Measurements from ENCODE around the gene BRF1.

DNA sequence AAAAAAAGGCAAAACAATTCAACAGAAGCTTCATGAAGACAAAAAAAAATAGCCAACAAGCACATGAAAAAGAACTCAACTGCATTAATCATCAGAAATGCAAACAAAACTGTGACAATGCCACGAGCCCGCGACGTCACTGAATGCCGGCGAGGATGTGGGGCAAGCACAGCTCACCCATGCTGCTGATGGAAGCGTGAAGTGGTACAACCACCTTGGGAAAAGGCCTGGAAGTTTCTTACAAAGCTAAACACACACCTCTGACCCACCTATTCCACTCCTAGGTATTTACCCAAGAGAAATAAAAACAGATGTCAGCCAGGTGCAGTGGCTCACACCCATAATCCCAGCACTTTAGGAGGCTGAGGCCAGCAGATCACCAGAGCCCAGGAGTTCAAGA lies 42.0 kb downstream of the BRF1 start:
- TF ChIP-seq POLR2A (IDR thresholded peaks at IDR 0.05), result no peak
- TF ChIP-seq, protein P1, sequence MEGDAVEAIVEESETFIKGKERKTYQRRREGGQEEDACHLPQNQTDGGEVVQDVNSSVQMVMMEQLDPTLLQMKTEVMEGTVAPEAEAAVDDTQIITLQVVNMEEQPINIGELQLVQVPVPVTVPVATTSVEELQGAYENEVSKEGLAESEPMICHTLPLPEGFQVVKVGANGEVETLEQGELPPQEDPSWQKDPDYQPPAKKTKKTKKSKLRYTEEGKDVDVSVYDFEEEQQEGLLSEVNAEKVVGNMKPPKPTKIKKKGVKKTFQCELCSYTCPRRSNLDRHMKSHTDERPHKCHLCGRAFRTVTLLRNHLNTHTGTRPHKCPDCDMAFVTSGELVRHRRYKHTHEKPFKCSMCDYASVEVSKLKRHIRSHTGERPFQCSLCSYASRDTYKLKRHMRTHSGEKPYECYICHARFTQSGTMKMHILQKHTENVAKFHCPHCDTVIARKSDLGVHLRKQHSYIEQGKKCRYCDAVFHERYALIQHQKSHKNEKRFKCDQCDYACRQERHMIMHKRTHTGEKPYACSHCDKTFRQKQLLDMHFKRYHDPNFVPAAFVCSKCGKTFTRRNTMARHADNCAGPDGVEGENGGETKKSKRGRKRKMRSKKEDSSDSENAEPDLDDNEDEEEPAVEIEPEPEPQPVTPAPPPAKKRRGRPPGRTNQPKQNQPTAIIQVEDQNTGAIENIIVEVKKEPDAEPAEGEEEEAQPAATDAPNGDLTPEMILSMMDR (IDR thresholded peaks at IDR 0.05), result no peak

Measured in esophagus squamous epithelium (tissue), 4 donors.